ENCODE data around the gene FAM118B.

- no peak for TF ChIP-seq TCF4 (CRISPR knock-in tag; IDR thresholded peaks at IDR 0.05; ENCODE audit: borderline replicate concordance)
- no peak for TF ChIP-seq ZNF70 (CRISPR knock-in tag; IDR thresholded peaks at IDR 0.05)
- TF ChIP-seq ZNF565 (CRISPR knock-in tag; conservative IDR thresholded peaks at IDR 0.05; ENCODE audit: low read depth): no peak
Observed at GRCh38 chr11:126308271-126308671, 96.7 kb downstream of the FAM118B start.
